CD1c-positive myeloid dendritic cell (primary cell): ENCODE measurements around the gene MYDGF.
"Not testable (repeated sequence)": the region's sequence is repeated elsewhere in the genome, so short reads cannot be mapped to it uniquely, and the experiment has no call there.

ENCODE experiments used
- DNase-seq: peaks from one replicate; pipeline ENCODE4 v3.0.0-alpha.2; 2016; ENCODE audit errors: extremely low spot score

Gene MYDGF

DNA sequence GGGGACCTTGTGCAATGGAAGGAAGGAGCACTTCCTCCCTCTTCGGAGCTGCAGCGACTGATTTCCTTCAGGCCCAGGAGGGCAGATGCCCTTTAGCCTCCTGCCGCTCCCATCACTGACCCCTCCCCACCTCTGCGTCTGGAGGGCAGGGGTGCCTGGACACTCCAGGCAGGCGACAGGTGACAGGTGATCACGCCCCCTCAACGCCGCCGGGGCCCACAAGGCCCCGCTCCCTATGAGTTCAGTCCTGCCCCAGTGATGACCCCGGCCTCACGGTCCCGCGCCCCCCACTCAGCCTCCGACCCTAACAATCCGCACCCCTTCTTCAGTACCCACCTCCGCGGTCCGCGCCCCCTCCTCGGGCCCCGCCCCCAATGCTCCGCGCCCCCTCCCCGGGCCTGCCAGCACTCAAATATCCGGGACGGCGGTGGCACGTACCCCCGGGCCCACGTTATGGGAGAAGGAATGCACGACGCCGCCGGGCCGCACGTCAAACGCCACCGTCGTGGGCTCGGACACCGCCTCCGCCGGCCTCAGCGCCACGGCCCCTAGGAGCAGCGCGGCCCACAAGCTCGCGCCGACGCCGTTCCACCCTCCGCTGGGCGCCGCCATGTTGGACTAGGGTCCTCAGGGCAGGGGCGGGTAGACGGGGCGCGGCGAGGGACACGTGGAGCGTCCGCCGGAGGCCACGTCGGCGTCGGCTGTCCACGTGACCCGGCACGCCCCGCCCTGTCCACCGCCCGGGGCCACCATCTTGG lies at the start of gene MYDGF:
Gene MYDGF (minus strand): TSS at position 620 of the 758 bp plus-strand sequence. CDS start 8 bp downstream, at position 612.
- DNase-seq, result peak; percentile 95

DNA sequence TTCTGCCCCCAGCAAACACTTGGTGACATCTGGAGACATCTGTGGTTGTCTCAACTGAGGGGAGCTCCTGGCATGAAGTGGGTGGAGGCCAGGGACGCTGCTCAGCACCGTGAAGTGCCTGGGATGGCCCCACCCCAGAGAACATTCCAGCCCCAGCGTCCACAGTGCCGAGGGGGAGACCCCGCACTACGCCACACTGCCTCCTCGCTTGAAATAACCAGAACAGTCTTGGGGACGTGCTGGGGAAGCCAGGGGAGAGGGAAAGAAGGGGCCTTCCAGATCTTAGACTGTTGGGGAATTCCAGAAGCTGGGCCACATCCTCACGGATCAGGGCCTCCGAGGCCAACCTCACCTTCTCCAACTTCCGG lies 49.3 kb upstream of the MYDGF start:
- no peak for DNase-seq

DNA sequence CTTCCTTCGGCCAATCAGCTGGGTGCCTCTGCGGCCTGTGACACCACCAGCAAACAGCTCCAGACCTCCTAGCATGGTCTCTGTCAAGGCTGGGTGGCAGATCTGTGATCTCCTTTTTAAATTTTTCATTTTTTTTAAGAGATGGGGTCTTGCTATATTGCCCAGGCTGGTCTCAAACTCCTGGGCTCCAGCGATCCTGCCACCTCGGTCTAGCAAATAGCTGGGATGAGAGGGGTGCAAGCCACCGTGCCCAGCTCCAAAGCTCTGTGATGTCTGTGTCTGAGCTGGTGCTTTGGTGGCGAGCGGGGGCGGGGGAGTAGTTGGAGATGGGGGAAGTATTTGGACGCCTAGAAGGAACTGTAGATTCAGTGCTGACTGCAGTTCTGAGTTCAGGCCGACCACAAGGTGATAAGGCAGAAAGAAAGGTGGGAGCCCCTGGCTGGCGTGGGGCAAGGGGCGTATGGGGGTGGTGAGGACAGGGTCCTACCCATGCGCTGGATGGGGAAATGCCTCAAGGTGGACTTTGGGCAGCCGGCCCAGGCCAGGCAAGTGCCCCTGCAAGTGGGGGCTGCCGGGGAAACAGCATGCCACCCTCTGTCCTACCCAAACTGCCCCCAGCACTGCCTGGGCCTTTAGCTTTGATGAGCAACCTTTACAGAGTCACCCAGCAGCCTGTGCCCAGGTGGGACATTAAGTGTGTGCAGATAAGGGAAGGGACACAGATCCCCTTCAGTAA lies 48.0 kb upstream of the MYDGF start:
- DNase-seq, result peak; percentile 36

DNA sequence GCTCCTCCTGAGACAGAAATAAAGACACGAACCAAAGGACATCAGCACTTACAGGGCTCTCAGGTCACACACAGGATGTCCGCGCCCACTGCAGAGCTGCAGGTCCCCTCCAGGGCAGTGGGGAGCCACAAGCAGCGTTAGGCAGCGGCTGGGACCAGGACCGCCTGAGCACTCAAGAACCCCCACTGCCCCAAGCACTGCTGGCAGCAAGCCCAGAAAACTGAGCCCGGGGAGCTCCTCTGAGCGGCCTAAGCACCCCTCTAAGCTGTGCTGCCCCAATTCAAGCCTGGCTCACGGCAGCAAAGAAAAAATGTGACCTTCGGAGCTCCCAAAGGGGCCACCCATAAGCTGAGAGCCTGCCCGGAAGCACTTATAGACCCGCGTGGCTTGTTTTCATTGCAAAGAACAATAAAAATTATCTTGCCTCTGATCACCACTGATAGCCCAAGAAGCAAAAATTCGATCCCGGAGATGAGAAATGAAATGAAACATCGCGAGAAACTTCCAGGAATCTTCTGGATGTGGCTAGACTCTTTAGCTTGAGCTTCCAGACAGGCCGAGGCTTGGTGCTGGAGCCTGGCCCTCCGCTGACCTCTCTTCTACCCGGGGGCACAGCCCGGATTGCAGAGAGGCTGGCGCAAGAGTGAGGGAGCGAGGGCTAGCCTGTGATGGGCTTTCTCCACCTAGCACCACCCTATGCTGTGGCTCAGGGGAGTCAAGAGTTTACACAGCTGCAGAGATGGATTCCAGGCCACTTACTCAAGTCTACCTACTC lies 47.2 kb upstream of the MYDGF start:
- no peak for DNase-seq

DNA sequence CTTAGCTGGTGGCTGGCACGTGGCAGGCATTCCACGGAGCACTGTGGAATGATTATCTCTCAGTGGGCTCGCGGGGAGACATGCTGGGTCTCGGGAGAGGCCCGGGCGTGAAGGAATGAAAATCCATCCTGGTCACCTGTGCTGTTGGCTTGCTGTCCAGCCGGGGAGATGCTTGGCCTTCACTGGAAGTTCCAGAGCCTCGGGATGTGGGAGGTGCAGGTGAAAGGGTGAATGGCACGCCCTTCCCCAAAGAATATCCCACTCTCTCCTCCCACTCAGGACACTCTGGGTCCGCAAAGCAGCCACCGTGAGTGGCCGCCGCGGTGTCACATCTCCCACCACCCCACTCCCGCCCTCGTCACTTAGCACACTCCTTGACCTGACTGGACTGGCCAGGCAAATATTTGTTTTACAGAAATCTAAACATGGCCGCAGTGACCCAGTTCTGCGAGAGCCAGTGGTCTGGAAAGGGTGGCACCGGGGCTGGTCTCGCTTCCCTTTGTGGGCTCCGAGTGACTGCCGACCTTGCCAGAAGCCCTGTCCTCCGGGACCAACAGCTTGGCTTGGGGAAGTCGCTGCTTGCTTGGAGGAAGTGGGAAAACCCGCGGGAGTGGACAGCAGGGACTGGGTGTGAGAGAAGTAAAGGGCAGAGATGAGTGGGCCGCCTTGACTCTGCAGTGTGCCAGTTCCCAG lies 45.5 kb upstream of the MYDGF start:
- DNase-seq, result peak; percentile 93

DNA sequence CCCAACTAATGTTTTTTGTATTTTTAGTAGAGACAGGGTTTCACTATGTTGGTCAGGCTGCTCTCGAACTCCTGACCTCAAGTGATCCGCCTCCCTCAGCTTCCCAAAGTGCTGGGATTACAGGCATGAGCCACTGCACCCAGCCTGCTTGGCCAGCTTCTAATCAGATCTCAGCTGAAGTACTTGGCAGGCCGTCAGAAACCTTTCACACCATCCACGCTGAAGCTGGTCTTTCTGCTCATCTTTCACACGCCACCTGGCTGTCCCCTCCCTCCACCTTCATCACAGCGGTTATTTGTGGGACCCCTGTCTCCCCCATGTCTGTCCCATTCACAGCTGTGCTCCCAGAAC lies 45.0 kb upstream of the MYDGF start:
- DNase-seq, result not testable (repeated sequence)

DNA sequence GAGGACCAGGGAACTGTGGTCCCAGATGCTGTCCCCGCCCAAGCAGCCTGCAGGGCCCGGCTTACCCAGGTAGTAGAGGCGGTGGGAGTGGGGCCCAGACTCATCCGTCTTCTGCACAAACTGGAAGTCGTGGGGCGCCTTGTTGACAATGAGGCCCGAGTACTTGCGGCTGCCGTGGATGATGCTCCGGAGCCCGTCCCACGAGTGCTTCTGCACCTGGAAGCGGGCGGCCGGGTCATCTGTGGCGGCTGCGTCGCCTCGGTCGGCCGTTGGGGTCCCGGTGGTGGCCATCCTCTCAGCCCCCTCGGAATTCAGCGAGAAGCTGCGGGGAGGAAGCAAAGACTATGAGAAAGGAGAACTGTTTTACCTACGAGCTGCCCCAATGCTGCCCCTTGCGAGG lies 43.9 kb upstream of the MYDGF start:
- DNase-seq, result no peak

DNA sequence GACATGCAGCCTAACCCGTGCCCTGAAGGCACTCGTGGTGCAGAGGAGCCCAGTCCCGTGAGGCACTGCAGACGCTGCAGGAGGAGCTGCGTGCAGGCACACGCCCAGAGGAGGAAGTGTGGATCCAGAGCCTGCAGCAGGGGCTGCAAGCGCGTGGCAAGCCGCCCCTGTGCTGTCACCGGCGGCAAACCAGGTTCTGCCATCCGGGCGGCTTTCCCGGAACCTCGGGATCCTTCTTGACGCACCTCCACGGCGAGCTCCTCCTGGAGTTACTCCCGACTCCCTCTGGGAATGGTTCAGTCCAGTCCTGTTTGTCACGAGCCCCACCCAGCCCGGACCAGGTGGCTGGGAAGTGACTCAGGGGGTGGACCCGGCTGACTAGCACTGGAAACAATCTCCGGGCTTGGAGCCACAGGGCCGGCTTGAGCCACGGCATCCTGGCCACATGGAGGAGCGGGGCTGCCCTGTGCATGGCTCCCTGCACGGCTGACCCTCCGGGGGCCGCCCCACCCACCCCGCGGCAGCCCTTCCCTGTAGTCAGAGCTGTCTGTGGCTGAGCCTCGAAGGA lies 43.3 kb upstream of the MYDGF start:
- no peak for DNase-seq

DNA sequence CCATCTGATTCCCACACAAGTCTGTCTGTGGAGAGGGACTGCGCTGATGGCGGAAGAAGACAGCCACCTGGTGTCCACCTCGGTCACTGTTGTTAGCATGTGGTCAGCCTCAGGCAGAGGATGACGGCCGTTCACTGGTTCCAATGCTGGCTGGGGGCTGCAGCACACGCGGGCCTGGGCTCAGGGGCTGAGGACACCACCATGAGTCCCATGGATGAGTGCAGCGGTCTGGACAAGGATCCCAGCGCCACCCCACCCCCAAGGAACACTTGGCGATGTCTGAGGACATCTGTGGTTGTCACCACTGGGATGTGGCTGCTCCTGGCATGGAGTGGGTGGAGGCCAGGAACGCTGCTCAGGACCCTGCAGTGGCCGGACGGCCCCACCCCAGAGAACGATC lies 42.6 kb upstream of the MYDGF start:
- no peak for DNase-seq

DNA sequence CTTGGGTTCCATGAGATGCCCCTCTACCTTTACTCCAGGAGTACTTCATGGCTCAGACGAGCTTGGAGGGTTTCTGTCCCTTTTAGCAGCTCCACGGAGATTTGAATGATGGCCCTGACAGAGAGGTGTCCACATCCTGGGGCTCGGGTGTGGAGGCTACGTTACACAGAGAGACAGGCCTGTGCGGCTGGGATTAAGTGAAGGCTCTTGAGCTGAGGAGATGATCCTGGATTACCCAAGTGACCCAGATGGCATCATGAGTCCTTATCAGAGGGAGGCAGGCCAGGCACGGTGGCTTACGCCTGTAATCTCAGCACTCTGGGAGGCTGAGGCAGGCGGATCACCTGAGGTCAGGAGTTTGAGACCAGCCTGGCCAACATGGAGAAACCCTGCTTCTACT lies 41.1 kb upstream of the MYDGF start:
- no peak for DNase-seq

DNA sequence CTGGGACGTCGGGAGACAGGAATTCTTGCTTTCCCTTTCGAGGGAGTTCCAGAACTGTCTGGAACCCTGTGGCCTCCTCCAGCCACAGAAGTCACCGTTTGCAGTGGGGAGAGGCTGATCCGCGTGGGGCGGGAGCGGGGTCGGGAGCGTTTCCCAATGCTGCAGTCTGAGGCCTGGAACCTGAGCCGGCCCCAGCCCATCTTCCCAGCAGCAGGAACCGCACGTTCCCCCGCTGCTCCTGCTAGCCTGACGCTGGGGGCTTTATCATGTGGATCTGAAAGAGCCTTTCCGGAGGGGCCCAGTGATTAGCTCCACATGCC lies 40.1 kb upstream of the MYDGF start:
- no peak for DNase-seq

DNA sequence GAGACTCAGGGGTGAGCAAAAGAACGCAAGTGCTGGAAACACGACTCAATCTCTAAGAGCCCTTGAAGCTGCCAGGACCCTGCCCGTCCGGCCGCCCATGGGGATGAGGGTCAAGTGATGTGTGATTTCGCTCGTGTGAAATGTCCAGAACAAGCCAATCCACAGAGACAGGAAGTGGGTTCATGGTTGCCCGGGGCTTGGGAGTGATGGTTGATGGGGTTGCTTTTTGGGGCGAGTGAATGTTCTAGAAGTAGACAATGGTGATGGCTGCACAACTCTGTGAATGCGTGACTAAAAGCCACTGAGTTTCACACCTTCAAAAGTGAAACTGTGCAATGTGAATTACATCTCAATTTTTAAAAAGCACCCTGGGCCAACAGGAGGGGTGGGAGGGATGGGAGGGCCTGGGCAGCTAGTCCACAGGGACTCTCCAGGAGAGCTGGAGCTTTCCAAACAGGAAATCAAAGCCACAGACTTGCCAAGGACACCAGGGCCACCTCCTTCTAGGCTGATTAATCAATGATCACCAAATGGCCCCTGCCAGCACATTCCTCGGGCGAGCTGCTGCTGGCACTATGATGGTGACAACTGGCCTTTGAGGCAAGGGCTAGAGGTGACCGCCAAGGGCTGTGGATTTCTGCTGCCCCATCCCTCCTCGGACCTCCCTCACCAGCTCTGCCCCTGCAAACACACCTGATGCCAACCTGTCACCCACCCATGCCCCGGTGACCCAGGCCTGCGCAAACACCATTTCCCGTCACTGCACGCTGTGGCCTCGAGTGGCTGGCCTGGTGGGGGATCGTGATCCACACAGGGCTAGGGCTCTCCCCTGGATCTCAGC lies 39.5 kb upstream of the MYDGF start:
- no peak for DNase-seq

DNA sequence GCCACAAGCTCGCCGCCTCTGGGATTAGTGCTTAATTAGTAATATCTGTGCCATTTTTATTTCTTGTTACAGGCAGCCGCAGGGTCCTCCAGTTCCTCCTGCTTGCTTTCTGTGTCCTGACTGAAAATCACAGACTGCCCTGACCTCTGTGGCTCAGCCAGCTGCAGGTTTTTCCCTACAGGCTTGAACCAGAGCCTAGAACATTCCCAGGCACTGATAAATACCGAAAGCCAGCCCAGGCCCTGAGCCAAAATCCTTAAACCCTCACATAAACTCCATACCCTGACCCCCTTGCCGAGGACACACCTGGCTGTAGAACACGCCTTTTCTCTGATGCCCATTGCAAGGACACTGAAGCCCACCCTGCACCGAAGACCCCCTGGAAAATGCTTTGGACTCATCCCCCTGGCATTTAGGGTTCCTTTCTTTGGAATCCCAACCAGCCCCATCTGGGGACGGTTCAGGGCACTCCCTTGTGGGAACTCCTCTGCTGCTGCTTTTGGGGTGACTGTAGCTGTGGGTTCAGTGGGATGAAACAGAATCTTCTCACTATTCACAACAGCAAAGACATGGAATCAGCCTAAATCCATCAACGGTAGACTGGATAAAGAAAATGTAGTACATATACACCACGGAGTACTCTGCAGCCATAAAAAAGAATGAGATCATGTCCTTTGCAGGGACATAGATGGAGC lies 38.0 kb upstream of the MYDGF start:
- no peak for DNase-seq

DNA sequence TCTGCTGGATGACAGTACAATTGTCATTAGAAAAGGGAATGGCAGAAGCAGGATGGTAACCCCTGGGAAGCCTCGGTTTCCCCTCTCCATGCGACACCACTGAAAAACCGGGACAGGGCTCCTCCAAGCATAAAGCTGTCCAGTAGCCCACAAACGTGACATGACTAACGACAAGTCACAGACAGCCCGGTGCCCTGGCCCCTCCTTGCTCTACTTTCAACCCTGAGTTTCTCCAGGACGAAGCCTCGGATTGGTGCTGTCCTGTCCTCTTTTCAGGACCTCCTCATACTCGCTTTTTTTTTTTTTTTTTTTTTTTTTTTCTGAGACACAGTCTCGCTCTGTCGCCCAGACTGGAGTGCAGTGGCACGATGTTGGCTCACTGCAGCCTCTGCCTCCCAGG lies 37.2 kb upstream of the MYDGF start:
- no peak for DNase-seq

DNA sequence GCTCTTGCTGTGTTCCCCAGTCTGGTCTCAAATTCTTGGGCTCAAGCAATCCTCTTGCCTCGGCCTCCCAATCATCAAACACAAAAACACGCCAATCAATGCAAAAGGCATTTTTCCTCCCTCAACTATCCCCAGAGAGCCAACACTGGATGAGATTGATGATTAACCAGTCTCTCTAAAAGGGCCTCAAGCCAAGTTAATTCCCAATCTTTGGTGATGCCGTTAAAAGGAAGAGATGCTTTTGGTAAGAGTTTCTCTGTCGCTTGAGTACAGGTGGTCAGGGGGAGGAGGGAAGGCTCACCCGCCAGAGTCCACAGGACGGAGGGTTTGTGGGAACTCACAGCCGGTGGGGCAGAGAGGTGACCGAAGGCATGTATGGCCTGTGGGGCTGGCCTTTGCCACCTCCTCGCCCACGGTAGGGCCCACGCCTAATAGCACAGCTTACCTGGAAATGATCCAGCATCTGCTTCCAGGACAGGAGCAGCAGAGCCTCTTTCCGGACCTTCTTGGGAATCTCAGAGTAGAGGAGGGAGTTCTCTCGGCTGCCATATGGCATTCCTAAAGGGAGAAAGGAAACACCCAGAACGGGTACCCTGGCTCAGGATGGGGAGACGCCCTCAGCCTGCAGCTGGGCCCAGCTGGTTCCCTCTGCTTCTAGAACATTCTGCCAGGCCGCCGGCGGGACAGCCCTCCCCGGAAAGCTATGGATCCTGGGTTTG lies 35.4 kb upstream of the MYDGF start:
- DNase-seq, result no peak

DNA sequence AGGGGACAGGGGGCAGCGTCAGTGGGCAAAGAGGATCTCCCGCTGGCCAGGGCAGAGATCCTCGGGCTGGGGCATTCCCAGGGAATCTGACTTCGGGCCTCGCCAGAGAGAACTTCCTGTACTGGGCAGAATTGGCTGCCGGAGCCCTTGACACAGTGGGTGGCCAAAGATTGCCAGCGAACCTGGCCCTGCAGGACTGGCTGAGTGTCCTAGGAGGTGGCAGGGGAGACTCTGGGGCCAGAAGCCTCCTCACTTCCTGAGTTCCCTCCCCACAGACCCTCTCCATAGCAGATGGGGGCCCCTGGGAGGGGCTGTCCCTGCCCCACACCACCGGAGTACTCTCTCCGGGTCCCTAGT lies 34.2 kb upstream of the MYDGF start:
- DNase-seq, result no peak

DNA sequence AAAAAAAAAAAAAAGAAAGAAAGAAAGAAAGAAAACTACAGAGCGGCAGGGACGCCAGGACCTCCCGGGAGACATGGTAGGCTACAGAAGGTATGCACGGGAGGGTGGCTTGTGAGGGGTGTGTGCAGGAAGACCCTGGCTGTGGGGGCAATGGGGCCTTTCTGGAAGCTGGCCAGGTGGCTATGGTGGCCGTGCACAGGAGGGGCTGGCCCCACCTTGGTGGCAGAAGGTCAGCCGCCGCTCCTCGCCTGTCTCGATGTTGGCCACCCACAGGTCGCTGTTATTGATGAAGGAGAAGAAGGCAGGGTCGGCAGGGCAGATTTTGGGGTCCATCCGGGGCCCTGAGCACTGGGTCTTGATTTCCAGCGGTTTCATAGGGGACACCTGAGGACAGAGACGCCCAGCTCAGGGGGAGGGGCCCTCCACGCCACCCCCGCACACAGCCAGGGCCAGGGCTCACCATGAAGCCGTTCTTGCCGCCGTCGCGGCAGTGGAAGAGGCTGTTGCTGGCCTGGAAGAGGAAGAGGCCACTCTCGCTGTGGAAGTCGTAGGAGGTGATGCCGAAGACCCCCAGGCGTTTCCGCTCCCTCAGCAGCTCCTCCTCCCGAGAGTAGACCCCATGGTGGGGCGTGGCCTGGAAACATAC lies 33.7 kb upstream of the MYDGF start:
- DNase-seq, result no peak

DNA sequence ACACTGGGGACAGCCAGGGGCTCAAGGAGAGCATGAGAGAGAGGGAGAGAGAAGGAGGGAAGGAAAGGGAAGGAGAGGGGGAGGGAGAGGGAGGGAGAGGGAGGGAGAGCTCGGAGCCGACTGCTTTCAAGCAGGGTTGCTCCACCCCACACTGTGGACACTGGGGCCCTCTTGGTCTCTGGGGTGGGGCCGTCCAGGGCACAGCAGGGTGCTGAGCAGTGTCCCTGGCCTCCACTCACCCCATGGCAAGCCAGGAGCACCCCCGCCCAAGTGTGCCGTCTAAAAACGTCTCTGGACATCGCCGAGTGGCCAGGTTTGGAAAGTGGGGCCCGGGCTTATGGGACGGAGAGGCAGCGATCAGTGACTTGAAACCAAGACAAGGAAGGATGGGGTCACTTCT lies 32.6 kb upstream of the MYDGF start:
- DNase-seq, result no peak

DNA sequence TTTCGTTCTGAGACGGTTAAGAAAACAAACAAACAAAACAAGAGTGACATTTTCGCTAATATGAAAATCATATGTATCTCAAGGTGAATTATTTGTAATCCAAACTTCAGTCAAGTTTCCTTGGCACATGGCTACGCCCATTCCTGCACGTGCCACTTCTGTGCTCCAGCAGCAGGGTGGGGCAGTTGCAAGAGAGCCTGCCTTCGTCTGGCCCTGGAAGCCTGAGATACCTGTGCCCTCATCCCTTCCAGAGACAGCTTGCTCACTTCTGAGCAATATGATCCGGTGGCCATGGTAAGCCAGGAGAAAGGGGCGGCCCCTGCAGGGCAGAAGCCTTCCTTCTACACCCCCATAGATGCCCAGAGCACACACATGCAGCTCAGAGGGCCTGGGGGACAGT lies 31.4 kb upstream of the MYDGF start:
- no peak for DNase-seq

DNA sequence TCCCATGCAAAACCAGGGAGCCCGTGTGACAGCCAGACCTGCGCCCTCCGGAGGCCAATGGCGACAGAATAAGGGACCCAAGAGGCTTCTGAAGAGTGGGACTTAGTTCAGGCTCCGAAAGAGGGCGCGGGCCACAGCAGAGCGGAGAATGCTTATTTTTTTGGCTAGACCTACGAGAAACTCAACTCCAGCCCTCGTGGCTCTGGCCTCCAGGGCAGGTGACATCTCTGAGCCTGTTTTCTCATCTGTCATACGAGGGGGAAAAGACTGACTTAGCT lies 30.5 kb upstream of the MYDGF start:
- no peak for DNase-seq
